IPS-20b (cell line): ENCODE data around the gene LENG8.

Experiments used
- H3K27ac ChIP-seq: one replicate; pipeline ENCODE4 v1.5.1; 2013; ENCODE audit warnings: low read length
- H3K27me3 ChIP-seq: 2 replicates; pipeline ENCODE4 v1.6.1; 2013; ENCODE audit warnings: mild to moderate bottlenecking, low read length, inconsistent platforms; ENCODE audit not compliant: insufficient read depth
- H3K36me3 ChIP-seq: 2 replicates; pipeline ENCODE4 v1.6.1; 2013; ENCODE audit warnings: low read depth, mild to moderate bottlenecking, inconsistent platforms, low read length, moderate library complexity; ENCODE audit not compliant: insufficient read depth
- H3K4me1 ChIP-seq: 2 replicates; pipeline ENCODE4 v1.6.1; 2013; ENCODE audit warnings: mild to moderate bottlenecking, control low read depth, inconsistent platforms, low read length, moderate library complexity; ENCODE audit not compliant: insufficient read depth
- H3K4me3 ChIP-seq: 2 replicates; pipeline ENCODE4 v1.5.1; 2013; ENCODE audit warnings: mild to moderate bottlenecking, low read length, inconsistent platforms
- H3K9ac ChIP-seq: 2 replicates; pipeline ENCODE4 v1.6.1; 2013; ENCODE audit warnings: low read depth, mild to moderate bottlenecking, inconsistent platforms, low read length, moderate library complexity
- H3K9me3 ChIP-seq: 2 replicates; pipeline ENCODE4 v1.6.1; 2013; ENCODE audit warnings: mild to moderate bottlenecking, low read depth, low read length, inconsistent platforms; ENCODE audit not compliant: insufficient read depth

LENG8 gene

DNA sequence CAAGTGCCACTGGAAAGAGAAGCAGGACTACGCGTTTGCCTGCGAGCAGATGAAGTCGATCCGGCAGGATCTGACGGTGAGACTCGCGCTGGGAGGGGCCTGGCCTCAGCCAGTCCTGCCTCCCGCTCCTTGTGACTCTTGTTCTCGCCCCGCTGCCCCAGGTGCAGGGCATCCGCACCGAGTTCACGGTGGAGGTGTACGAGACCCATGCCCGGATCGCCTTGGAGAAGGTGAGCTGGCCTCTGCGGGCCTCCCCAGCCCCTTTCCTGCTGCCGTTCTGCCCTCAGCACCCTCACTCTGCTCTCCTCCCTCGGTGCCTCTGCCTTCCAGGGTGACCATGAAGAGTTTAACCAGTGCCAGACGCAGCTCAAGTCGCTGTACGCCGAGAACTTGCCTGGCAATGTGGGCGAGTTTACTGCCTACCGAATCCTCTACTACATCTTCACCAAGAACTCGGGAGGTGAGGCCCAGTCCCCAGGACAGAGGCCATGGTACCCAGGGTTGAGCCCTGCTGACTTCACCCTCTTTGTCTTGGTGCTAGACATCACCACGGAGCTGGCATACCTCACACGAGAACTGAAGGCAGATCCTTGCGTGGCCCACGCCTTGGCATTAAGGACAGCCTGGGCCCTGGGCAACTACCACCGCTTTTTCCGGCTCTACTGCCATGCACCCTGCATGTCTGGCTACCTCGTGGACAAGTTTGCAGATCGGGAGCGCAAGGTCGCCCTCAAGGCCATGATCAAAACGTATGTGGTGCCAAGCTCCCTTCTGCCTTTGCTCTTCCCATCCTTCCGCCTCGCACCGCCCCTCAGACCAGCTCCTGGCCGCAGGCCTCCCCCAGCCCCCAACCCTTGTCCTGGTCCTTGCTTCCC is 9.0 kb downstream of the LENG8 start:
- Histone ChIP-seq H3K9me3 (no peaks in the 10 kb centered on the region), H3K4me1 (no peaks in the 10 kb centered on the region), H3K4me3 (no peak overlapping the region), H3K27ac (no peak overlapping the region), H3K27me3 (no peaks in the 10 kb centered on the region), H3K36me3 (peaks cover 90% of the 10 kb centered on the region), H3K9ac (no peak overlapping the region)

DNA sequence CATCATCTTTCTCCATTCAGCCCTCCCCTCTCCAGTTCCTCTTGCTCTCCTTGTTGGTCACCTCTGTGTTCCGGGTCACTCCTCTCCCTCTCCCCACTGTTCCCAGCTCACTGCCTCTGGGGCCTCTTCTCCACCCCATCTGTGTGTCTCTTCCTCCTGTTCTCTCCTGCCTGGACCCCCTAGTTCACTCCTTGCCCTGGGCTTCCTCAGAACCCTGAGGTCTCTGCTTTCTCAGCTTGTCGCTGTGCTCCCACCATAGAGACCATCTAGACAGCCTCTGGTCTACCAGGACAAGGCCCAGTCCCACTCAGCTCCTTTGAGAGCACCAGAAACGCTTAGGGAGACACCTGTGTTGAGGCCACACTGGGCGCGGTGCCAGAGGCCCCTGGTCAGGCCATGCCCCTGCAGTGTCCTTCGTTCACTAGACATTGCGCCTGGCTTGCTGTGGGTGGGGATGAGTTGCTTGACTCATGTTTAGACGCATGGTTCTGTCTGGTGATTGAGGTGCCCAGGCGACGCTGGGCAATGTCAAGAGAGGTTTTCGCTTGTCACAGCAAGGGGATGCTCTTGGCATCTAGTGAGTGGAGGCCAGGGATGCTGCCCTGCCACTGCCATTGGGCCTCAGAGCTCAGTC is 9.8 kb downstream of the LENG8 start:
- H3K4me3 ChIP-seq: no peak overlapping the region
- no peaks in the 10 kb centered on the region for H3K4me1 ChIP-seq
- peaks cover 83% of the 10 kb centered on the region for H3K36me3 ChIP-seq
- no peak overlapping the region for H3K9ac ChIP-seq
- no peaks in the 10 kb centered on the region for H3K9me3 ChIP-seq
- no peak overlapping the region for H3K27ac ChIP-seq
- no peaks in the 10 kb centered on the region for H3K27me3 ChIP-seq

DNA sequence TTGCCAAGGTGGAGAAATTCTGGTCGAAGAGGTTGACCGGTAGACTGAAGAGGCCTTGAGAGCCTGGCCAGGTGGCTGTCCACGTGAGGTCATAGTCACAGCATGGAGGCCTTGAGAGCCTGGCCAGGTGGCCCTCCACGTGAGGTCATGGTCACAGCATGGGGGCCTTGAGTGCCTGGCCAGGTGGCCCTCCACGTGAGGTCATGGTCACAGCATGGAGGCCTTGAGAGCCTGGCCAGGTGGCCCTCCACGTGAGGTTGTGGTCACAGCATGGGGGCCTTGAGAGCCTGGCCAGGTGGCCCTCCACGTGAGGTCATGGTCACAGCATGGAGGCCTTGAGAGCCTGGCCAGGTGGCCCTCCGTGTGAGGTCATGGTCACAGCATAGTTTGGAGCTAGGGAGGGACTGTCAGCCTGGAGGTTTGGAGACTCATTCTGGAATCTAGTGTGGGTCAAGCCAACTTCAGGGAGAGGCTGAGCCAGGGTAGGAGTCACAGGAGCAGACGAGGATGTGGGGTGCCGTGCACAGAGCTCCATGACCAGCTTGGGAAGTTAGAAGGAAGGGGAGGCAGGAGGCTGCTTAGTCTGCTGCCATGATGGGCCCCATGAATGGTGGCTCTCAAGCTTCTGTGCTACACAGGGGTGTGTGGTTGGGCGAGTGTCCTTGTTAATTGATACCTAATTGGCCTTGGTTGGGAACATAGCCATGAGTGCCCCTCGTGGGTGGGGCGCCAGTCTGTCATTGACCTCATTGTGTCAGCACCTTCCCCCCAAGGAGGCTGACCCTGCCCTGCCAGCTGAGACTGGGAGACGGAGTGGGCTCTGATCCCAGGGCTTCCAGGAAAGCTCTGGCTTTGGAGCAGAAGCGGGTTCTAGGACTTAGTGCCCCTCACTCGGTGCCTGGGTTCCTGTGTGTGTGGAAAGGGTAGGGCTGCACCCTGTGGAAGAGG is 10.6 kb downstream of the LENG8 start:
- peaks cover 75% of the 10 kb centered on the region for H3K36me3 ChIP-seq

DNA sequence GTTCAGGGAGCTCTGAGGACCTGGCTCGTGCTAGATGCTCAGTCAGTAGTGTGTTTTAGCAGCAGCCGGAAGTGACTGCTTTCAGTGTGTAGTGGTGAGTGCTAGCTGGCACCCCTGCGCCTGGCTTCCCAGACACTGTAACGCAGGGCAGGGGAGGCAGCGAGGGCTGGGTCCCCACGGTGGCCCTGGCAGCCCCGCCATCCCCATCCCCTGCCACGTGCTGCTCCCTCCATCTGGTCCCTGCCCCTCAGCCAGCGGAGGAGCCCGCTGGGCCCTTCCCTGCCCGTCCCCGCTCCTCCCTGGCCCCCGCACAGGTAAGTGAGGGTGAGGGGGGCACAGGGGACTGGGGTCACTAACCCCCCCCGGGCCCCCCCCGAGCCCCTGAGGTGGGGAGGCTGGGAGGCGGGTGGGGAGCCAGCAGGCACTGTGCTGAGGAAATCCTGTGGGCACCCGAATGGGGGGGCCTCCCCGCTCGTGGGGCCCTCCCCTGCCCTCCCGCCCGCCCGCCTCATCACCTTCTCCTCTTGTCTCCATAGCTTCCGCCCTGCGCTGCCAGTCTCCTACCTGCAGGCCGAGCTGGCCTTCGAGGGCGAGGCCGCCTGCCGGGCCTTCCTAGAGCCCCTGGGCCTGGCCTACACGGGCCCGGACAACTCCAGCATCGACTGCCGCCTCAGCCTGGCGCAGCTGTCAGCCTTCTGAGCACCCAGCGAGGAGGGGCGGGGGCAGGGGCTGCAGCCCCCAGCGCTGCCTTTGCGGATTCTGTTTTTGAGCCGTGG is 11.4 kb downstream of the LENG8 start:
- peaks cover 66% of the 10 kb centered on the region for H3K36me3 ChIP-seq
- no peaks in the 10 kb centered on the region for H3K4me1 ChIP-seq
- no peak overlapping the region for H3K9ac ChIP-seq
- H3K27ac ChIP-seq: no peak overlapping the region
- H3K4me3 ChIP-seq: no peak overlapping the region
- H3K9me3 ChIP-seq: no peaks in the 10 kb centered on the region
- peaks cover 2% of the 10 kb centered on the region; the same call in 1 of the 2 replicates for H3K27me3 ChIP-seq

More for the DNA sequence above, 10.6 kb downstream of the LENG8 start:
- Histone ChIP-seq H3K4me3 (no peak overlapping the region), H3K9ac (no peak overlapping the region), H3K27ac (no peak overlapping the region), H3K27me3 (no peaks in the 10 kb centered on the region), H3K4me1 (no peaks in the 10 kb centered on the region), H3K9me3 (no peaks in the 10 kb centered on the region)

DNA sequence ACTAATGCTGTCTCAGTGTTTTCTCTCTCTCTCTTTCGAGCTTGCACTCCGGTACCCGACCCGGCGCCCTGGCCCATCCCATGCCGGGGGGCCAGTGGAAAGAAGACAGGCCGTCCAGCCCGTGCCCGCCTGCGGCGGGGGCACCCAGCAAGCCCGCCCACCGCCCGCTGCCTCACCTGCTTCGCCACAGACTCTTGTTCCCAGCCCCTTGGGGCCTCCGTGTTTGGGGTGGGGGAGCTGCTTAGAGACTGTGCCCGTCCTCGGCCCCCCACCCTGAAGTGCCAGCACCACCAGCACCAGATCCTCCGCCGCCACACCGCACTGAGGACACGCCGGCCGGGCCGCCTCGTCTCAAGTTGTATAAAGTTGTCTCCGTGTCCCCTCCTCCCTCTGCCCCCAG is 12.2 kb downstream of the LENG8 start:
- H3K4me3 ChIP-seq: no peak overlapping the region
- H3K27ac ChIP-seq: no peak overlapping the region
- no peaks in the 10 kb centered on the region for H3K9me3 ChIP-seq
- H3K4me1 ChIP-seq: no peaks in the 10 kb centered on the region
- H3K27me3 ChIP-seq: peaks cover 10% of the 10 kb centered on the region
- no peak overlapping the region for H3K9ac ChIP-seq
- peaks cover 58% of the 10 kb centered on the region for H3K36me3 ChIP-seq

DNA sequence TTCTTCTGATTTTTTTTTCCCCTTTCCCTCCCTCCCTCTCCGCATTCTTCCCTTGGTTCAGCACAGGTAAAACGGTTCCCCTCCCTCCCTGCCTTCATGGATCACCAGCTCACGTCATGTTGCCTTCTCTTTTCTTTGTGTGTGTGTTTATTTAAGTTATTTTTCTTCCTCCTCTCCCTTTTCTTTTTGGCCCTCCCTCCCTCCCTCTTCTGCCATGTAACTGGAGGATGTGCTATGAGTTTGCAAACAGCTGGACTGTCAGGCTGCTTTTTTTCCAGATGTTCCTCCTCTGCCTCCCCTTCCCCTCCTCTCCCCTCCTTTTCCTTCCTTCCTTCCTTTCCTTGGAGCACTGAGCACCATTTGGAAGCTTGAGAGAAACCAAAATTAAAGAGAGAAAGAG is 12.6 kb downstream of the LENG8 start:
- Histone ChIP-seq H3K27me3 (peaks cover 13% of the 10 kb centered on the region), H3K36me3 (peaks cover 54% of the 10 kb centered on the region), H3K9ac (no peak overlapping the region), H3K9me3 (no peaks in the 10 kb centered on the region), H3K4me1 (no peaks in the 10 kb centered on the region), H3K27ac (no peak overlapping the region), H3K4me3 (no peak overlapping the region)

DNA sequence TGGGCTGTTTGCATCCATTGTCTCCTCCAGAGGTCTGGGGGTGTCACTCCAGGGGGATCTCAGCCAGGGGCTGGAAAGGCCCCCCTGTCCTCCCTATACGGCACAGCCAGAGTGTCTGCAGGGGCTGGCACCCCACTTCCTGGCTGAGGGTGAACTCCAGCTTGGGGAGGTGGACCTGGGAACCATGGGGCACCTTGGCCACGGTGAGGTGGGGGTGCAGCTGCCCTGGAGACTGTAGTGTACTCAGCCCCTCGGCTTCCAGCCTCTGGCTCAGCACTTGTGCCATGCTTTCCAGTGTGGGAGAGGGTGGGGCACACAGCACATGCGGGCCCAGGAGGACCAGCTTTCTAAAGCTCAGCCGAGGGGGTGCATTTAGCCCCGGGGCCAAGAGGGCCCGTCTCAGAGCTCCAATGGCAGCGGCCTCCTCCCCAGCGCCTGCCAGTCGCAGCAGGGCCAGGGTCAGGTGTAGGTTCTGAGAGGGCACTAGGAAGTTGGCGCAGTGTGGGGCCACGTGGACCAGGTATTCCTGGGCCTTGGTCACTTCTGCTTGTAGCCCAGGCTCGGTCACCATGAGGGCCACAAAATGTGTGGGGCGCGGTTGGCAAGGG is 13.2 kb downstream of the LENG8 start:
- Histone ChIP-seq H3K36me3 (peaks cover 49% of the 10 kb centered on the region), H3K27ac (no peak overlapping the region), H3K4me3 (peak overlapping the region; percentile 88; the same call in 1 of the 2 replicates), H3K27me3 (peaks cover 13% of the 10 kb centered on the region), H3K9ac (peak overlapping the region; percentile 68; the same call in 1 of the 2 replicates), H3K9me3 (no peaks in the 10 kb centered on the region), H3K4me1 (no peaks in the 10 kb centered on the region)

DNA sequence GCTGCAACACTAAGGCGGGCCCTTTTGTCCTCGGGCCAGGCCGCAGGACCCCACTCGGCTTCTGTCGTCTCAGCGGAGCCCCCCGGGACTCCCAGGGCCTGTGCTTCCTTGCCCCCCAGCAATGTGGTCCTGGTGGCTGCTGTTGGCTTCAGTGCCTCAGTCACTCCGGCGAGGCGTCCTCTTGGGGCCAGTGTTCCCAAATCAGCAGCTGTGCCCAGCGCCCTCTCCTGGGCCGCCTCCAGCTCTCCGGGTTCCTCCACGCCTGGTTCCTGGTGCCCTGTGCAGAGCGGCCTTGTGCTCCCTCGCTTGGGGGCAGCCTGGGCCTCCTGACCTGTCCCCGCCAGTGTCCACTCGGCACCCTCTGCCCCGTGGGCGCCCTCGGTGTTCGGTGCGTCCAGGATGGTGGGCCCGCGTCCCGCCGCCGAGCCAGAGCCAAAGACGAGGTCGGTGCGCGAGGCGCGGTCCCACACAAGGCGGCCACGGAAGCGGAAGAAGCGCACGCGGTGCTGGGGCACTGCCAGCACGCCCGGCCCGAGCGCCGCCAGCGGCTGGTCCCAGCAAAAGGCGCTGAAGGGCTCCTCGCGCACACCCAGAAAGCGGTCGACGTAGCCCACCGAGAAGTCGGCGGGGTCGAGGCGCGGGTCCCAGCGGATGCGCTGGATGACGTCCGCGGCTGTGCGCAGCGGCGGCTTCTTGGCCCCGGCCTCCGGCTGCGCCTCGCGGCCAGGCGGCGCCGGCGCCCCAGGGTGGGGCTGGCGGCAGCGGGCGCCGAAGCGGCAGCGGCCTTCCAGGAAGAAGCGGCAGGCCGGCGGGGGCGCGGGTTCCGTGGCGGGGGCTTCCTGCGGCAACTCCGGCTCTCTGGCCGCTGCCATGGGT is 13.9 kb downstream of the LENG8 start:
- peak overlapping the region; percentile 68 for H3K9ac ChIP-seq
- no peak overlapping the region for H3K27ac ChIP-seq
- peaks cover 13% of the 10 kb centered on the region for H3K27me3 ChIP-seq
- peak overlapping the region; percentile 88; the same call in 1 of the 2 replicates for H3K4me3 ChIP-seq
- H3K4me1 ChIP-seq: no peaks in the 10 kb centered on the region
- H3K36me3 ChIP-seq: peaks cover 41% of the 10 kb centered on the region
- H3K9me3 ChIP-seq: no peaks in the 10 kb centered on the region

DNA sequence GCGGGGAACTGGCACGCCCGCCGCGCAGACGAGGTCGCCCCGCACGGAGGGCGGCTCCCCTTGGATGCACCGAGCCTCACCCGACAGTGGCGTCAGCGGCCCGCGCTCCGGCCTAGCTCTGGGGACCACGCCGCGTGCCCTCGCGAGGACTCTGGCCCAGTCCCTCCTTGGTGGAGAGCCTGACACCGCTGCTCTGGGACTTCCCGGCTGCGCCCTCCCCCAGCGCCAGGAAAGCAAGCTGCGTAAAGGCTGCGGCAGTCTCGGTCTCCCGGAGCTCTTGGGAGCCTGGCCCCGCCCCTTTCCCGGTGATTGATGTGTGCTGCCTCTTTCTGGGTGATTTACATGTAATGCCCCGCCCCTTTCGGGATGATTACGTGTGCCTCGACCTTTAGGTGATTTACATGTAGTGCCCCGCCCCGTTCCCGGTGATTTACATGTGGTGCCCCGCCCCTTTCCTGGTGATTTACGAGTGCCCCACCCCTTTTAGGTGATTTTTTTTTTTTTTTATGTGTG is 14.6 kb downstream of the LENG8 start, which contains the start of gene LENG9:
Gene LENG9 (minus strand): TSS at position 248 of the 513 bp plus-strand sequence. CDS start 252 bp downstream, outside the sequence.
- Histone ChIP-seq H3K4me3 (peak within 1 kb of the TSS; percentile 88), H3K27ac (peak within 1 kb of the TSS; percentile 95), H3K27me3 (peaks cover 17% of the 10 kb centered on the region), H3K4me1 (no peaks in the 10 kb centered on the region), H3K9ac (peak within 1 kb of the TSS; percentile 88), H3K9me3 (no peaks in the 10 kb centered on the region), H3K36me3 (peaks cover 34% of the 10 kb centered on the region)
